ENCODE measurements around the gene WFDC2. TPM values are rescaled to one million over a fixed set of nuclear protein-coding genes. Genes with fewer than 3 reads are reported as not detected.

WFDC2 gene
- total and polyA plus RNA-seq, 2 of the 13 experiments (the other 11 are each of a cell fraction or from before 2014, with no cell fraction given), result 0.33 TPM; not detected in 1

- 12% methylated on average over 5 of the region's 5 CpGs for WGBS (ENCODE audit: low lambda C conversion rate)
- POLR2A ChIA-PET, result no interaction called here
- in situ Hi-C loops (cut with HindIII; ENCODE audit: extremely low pct_ligation_motif_present, low pct_unique_long_range_greater_than_20kb), result no loop called here
Measured at GRCh38 chr20:45440891-45441685, 28.5 kb upstream of the WFDC2 start.

DNA sequence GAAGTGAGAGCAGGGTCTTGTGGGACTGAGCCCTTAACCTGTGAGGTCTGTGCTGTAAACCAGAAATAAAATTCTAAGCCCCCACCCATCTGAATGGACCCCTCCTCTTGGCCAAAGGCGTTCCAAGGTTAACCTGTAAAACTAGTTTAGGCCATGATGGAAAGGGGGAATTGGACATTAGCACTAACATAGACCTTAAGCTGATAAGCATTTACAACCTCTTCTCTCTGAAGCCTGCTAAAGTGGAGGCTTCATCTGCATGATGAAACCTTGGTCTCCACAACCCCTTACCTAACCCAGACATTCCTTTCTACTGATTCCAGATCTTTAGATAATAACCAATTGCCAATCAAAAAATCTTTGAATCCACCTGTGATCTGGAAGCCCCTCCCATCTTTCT is 27.8 kb upstream of the WFDC2 start:
- 6% methylated on average over 1 of the region's 1 CpG for WGBS (ENCODE audit: low lambda C conversion rate)
- H4K20me1 ChIP-seq (ENCODE audit: insufficient read depth, low read length), result no peaks in the 10 kb centered on the region
- in situ Hi-C loops (cut with HindIII; ENCODE audit: extremely low pct_ligation_motif_present, low pct_unique_long_range_greater_than_20kb) (no loop called here), intact Hi-C loops (cut with micrococcal nuclease; ENCODE audit: unreplicated experiment) (no loop called here)
- no peak overlapping the region for H3K27ac ChIP-seq (ENCODE audit: extremely low read length, insufficient read depth, low read length)
- no peaks in the 10 kb centered on the region for H3K9me3 ChIP-seq (ENCODE audit: low read length)
- H3K9ac ChIP-seq (ENCODE audit: insufficient read depth, low read depth, low read length), result no peak overlapping the region
- no peak overlapping the region for H3K4me2 ChIP-seq (ENCODE audit: low read depth, low read length)
- ATAC-seq, result no peak
- H3K36me3 ChIP-seq (replicated peaks in 1 of 2; ENCODE audit: control insufficient read depth in 1 of 2, insufficient read depth in 2 of 2, low read length in 2 of 2), result no peaks in the 10 kb centered on the region
- no peak for FAIRE-seq
- no peaks in the 10 kb centered on the region; the same call in 1 of the 2 replicates for H3K4me1 ChIP-seq (ENCODE audit: insufficient read depth, low read length)
- H2AFZ ChIP-seq (ENCODE audit: low read length), result no peak overlapping the region
- BruUV-seq (replicated peaks), result no TSS peak
- no peak overlapping the region for H3K4me3 ChIP-seq (replicated peaks in 1 of 3; ENCODE audit: insufficient read depth in 1 of 3, low read depth in 2 of 3, low read length in 3 of 3)
- POLR2A ChIA-PET, result no interaction called here
- no peaks in the 10 kb centered on the region for H3K79me2 ChIP-seq (ENCODE audit: insufficient read depth, low read length)
- DNase-seq (ENCODE audit: low spot score), result no peak
- CTCF ChIA-PET (ENCODE audit: low intra/inter-chr PET ratio, low total read pairs), result no interaction called here
- 0 out of 5 replicates have a peak, but pooled peaks cover 0 to 1% of the 10 kb centered on the region in 2 experiments for H3K27me3 ChIP-seq (ENCODE audit: control insufficient read depth in 1 of 2, insufficient read depth in 2 of 2, low read length in 2 of 2)
- TF ChIP-seq FOXJ3 (CRISPR knock-in tag; IDR thresholded peaks at IDR 0.05; ENCODE audit: borderline replicate concordance) (no peak), MTF1 (CRISPR knock-in tag; IDR thresholded peaks at IDR 0.05) (no peak), ZNF552 (CRISPR knock-in tag; IDR thresholded peaks at IDR 0.05; ENCODE audit: borderline replicate concordance) (no peak), BHLHE40 (IDR thresholded peaks at IDR 0.05; ENCODE audit: low read length) (no peak), ZNF660 (CRISPR knock-in tag; IDR thresholded peaks at IDR 0.05; ENCODE audit: borderline replicate concordance, low read depth) (no peak), ZNF292 (CRISPR knock-in tag; IDR thresholded peaks at IDR 0.05; ENCODE audit: borderline replicate concordance, low read depth) (no peak), ARID5B (CRISPR knock-in tag; IDR thresholded peaks at IDR 0.05) (no peak)
- TF ChIP-seq, protein P1, sequence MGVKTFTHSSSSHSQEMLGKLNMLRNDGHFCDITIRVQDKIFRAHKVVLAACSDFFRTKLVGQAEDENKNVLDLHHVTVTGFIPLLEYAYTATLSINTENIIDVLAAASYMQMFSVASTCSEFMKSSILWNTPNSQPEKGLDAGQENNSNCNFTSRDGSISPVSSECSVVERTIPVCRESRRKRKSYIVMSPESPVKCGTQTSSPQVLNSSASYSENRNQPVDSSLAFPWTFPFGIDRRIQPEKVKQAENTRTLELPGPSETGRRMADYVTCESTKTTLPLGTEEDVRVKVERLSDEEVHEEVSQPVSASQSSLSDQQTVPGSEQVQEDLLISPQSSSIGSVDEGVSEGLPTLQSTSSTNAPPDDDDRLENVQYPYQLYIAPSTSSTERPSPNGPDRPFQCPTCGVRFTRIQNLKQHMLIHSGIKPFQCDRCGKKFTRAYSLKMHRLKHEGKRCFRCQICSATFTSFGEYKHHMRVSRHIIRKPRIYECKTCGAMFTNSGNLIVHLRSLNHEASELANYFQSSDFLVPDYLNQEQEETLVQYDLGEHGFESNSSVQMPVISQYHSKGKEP (CRISPR knock-in tag; IDR thresholded peaks at IDR 0.05), result no peak

More at GRCh38 chr20:45440891-45441685, 28.5 kb upstream of the WFDC2 start:
- H4K20me1 ChIP-seq (ENCODE audit: insufficient read depth, low read length), result no peaks in the 10 kb centered on the region
- H3K4me1 ChIP-seq (ENCODE audit: insufficient read depth, low read length), result peaks cover 6% of the 10 kb centered on the region; the same call in 1 of the 2 replicates
- H2AFZ ChIP-seq (ENCODE audit: low read length), result no peak overlapping the region
- FAIRE-seq (no peak), ATAC-seq (no peak), DNase-seq (ENCODE audit: low spot score) (no peak)
- no peak overlapping the region for H3K4me2 ChIP-seq (ENCODE audit: low read depth, low read length)
- H3K79me2 ChIP-seq (ENCODE audit: insufficient read depth, low read length), result no peaks in the 10 kb centered on the region
- no TSS peak for BruUV-seq (replicated peaks)
- no peaks in the 10 kb centered on the region for H3K36me3 ChIP-seq (replicated peaks in 1 of 2; ENCODE audit: control insufficient read depth in 1 of 2, insufficient read depth in 2 of 2, low read length in 2 of 2)
- H3K4me3 ChIP-seq (replicated peaks in 1 of 3; ENCODE audit: insufficient read depth in 1 of 3, low read depth in 2 of 3, low read length in 3 of 3), result no peak overlapping the region
- H3K9ac ChIP-seq (ENCODE audit: insufficient read depth, low read depth, low read length), result no peak overlapping the region
- H3K27ac ChIP-seq (ENCODE audit: extremely low read length, insufficient read depth, low read length), result no peak overlapping the region
- intact Hi-C loops (cut with micrococcal nuclease; ENCODE audit: unreplicated experiment), result no loop called here
- TF ChIP-seq HNRNPK (IDR thresholded peaks at IDR 0.05; ENCODE audit: low read depth, low read length, poor library complexity, severe bottlenecking), result no peak
- CTCF ChIA-PET (ENCODE audit: low intra/inter-chr PET ratio, low total read pairs), result no interaction called here
- H3K27me3 ChIP-seq (ENCODE audit: control insufficient read depth in 1 of 2, insufficient read depth in 2 of 2, low read length in 2 of 2), result 0 out of 5 replicates have a peak, but pooled peaks cover 0 to 1% of the 10 kb centered on the region in 2 experiments
- H3K9me3 ChIP-seq (ENCODE audit: low read length), result no peaks in the 10 kb centered on the region

All from HepG2 (cell line).